HepG2 (cell line): Measurements from ENCODE around the gene PPP2R2C. TPM values are rescaled to one million over a fixed set of nuclear protein-coding genes. Genes with fewer than 3 reads are reported as not detected.

ENCODE experiments used
- ATAC-seq: fragments of 200-7000 bp; cut with Tn5 transposase; 3 replicates; pipeline ENCODE4 v1.9.1; 2020; ENCODE audit warnings: mild to moderate bottlenecking, moderate library complexity
- BruUV-seq: library from RNA; stranded (reverse); fragments of 400-500 nt; replicated peaks from 2 replicates; lab custom pipeline; 2021; lab: Mats Ljungman, UMichigan
- CTCF ChIA-PET: fragments of 300-600 bp; formaldehyde crosslinking; extraction: SDS; loops from one replicate; lab custom pipeline; 2021; ENCODE audit warnings: low total read pairs, inconsistent platforms, low intra/inter-chr PET ratio; lab: Yijun Ruan, JAX
- POLR2A ChIA-PET: fragments of 350-600 bp; sonication (Branson Sonifier 250); formaldehyde crosslinking; loops from one replicate; lab custom pipeline; 2020; ENCODE audit warnings: antibody characterized with exemption, inconsistent platforms; lab: Yijun Ruan, JAX
- DNase-seq: peaks from one replicate; pipeline ENCODE4 v3.0.0-alpha.2; 2015; ENCODE audit warnings: low spot score
- FAIRE-seq: peaks from 3 replicates; lab custom pipeline; 2011; peaks lifted over from hg19 to GRCh38; lab: Jason Lieb, UNC
- H2AFZ ChIP-seq: one replicate; pipeline ENCODE4 v1.6.1; 2011; ENCODE audit warnings: low read length, inconsistent platforms
- H3K27ac ChIP-seq: fragments of 300-600 bp; 3 replicates; pipeline ENCODE4 v1.8.0; 2011; ENCODE audit warnings: mixed run types, mild to moderate bottlenecking, mixed read lengths, low read length, inconsistent platforms; ENCODE audit not compliant: insufficient read depth; ENCODE audit errors: extremely low read length
- H3K27me3 ChIP-seq, 2 experiments: fragments of 200-600 bp in 1 of 2; 2 replicates in 1 of 2; 3 replicates in 1 of 2; pipeline versions ENCODE4 v1.6.0 to v1.8.0; 2011; ENCODE audit warnings: low read length in 2 of 2, mild to moderate bottlenecking in 2 of 2, moderate library complexity in 2 of 2, inconsistent platforms in 1 of 2; ENCODE audit not compliant: insufficient read depth in 2 of 2, control insufficient read depth in 1 of 2
- H3K36me3 ChIP-seq, 2 experiments: fragments of 200-600 bp in 1 of 2; replicated peaks in 1 of 2; 2 replicates in 1 of 2; 3 replicates in 1 of 2; pipeline versions ENCODE4 v1.5.1 to v1.8.0; 2011; ENCODE audit warnings: low read length in 2 of 2, inconsistent platforms in 1 of 2; ENCODE audit not compliant: insufficient read depth in 2 of 2, control insufficient read depth in 1 of 2
- H3K4me1 ChIP-seq: 2 replicates; pipeline ENCODE4 v1.5.1; 2012; ENCODE audit warnings: low read length, inconsistent platforms; ENCODE audit not compliant: insufficient read depth
- H3K4me2 ChIP-seq: 2 replicates; pipeline ENCODE4 v1.6.0; 2011; ENCODE audit warnings: low read depth, low read length, inconsistent platforms
- H3K4me3 ChIP-seq, 3 experiments: fragments of 200-600 bp in 1 of 3; sonication (generic), shearing (Covaris generic) in 1 of 3; replicated peaks in 1 of 3; 2 replicates each; pipeline ENCODE4 v1.5.1; 2011 to 2016; ENCODE audit warnings: low read length in 3 of 3, inconsistent platforms in 2 of 3, low read depth in 2 of 3, mild to moderate bottlenecking in 2 of 3, control low read depth in 1 of 3, mixed read lengths in 1 of 3; ENCODE audit not compliant: insufficient read depth in 1 of 3
- H3K79me2 ChIP-seq: one replicate; pipeline ENCODE4 v1.6.1; 2011; ENCODE audit warnings: low read length, inconsistent platforms; ENCODE audit not compliant: insufficient read depth
- H3K9ac ChIP-seq: 2 replicates; pipeline ENCODE4 v1.6.0; 2011; ENCODE audit warnings: mild to moderate bottlenecking, low read depth, low read length, inconsistent platforms; ENCODE audit not compliant: insufficient read depth
- H3K9me3 ChIP-seq: 2 replicates; pipeline ENCODE4 v1.5.1; 2012; ENCODE audit warnings: mild to moderate bottlenecking, low read length
- H4K20me1 ChIP-seq: 2 replicates; pipeline ENCODE4 v1.6.0; 2011; ENCODE audit warnings: inconsistent platforms, mild to moderate bottlenecking, low read length, moderate library complexity; ENCODE audit not compliant: insufficient read depth
- CBX5 ChIP-seq: sonication (generic); formaldehyde crosslinking; IDR thresholded peaks from 2 replicates; pipeline ENCODE4 v1.4.0; 2020; ENCODE audit warnings: missing genetic modification reagents, borderline replicate concordance
- HMGA1 ChIP-seq: sonication (generic); formaldehyde crosslinking; conservative IDR thresholded peaks from 2 replicates; pipeline ENCODE4 v1.4.0; 2020; ENCODE audit warnings: missing genetic modification reagents
- JDP2 ChIP-seq: sonication (generic); formaldehyde crosslinking; IDR thresholded peaks from 2 replicates; pipeline ENCODE4 v1.8.1; 2022; ENCODE audit warnings: missing genetic modification reagents, borderline replicate concordance
- MIER2 ChIP-seq: IDR thresholded peaks from 2 replicates; pipeline ENCODE4 v1.6.1; 2016; ENCODE audit warnings: missing biosample characterization, missing genetic modification reagents
- NAIF1 ChIP-seq: sonication (generic); formaldehyde crosslinking; IDR thresholded peaks from 2 replicates; pipeline ENCODE4 v1.5.0; 2020; ENCODE audit warnings: mild to moderate bottlenecking, missing genetic modification reagents, borderline replicate concordance
- NFATC3 ChIP-seq: sonication (generic); formaldehyde crosslinking; IDR thresholded peaks from 2 replicates; pipeline ENCODE4 v1.5.1; 2020; ENCODE audit warnings: mild to moderate bottlenecking, missing genetic modification reagents
- NFE2L1 ChIP-seq: sonication (generic); formaldehyde crosslinking; IDR thresholded peaks from 2 replicates; pipeline ENCODE4 v1.4.0; 2020; ENCODE audit warnings: missing genetic modification reagents, mild to moderate bottlenecking, borderline replicate concordance
- PLRG1 ChIP-seq: fragments of 450-650 bp; conservative IDR thresholded peaks from 2 replicates; pipeline ENCODE4 v1.6.1; 2016
- RELA ChIP-seq: sonication (generic); formaldehyde crosslinking; IDR thresholded peaks from 2 replicates; pipeline ENCODE4 v1.4.0; 2020; ENCODE audit warnings: missing genetic modification reagents
- RFX3 ChIP-seq: IDR thresholded peaks from 2 replicates; pipeline ENCODE4 v1.6.1; 2016; ENCODE audit warnings: missing biosample characterization, missing genetic modification reagents
- SP2 ChIP-seq: sonication (generic); formaldehyde crosslinking; IDR thresholded peaks from 2 replicates; pipeline ENCODE4 v1.5.1; 2020; ENCODE audit warnings: mild to moderate bottlenecking, missing genetic modification reagents
- ZBTB14 ChIP-seq: sonication (generic); formaldehyde crosslinking; IDR thresholded peaks from 2 replicates; pipeline ENCODE4 v1.4.0; 2020; ENCODE audit warnings: missing genetic modification reagents
- ZKSCAN5 ChIP-seq: sonication (generic); formaldehyde crosslinking; IDR thresholded peaks from 2 replicates; pipeline ENCODE4 v1.5.1; 2020; ENCODE audit warnings: mild to moderate bottlenecking, missing genetic modification reagents
- ZNF326 ChIP-seq: sonication (generic); formaldehyde crosslinking; IDR thresholded peaks from 2 replicates; pipeline ENCODE4 v1.4.0; 2020; ENCODE audit warnings: missing genetic modification reagents, borderline replicate concordance
- ZNF547 ChIP-seq: sonication (generic); formaldehyde crosslinking; IDR thresholded peaks from 2 replicates; pipeline ENCODE4 v1.5.1; 2020; ENCODE audit warnings: mild to moderate bottlenecking, missing genetic modification reagents
- WGBS: methylation state at CpG from one replicate; pipeline ENCODE4 v1.1.6; 2017; ENCODE audit warnings: low lambda C conversion rate; 5-methylcytosine and 5-hydroxymethylcytosine counted together
- in situ Hi-C: cut with HindIII; loops from 2 replicates; pipeline ENCODE4 v1.10.0; 2017; ENCODE audit warnings: low pct_unique_long_range_greater_than_20kb; ENCODE audit not compliant: extremely low pct_ligation_motif_present
- intact Hi-C: fragments of 100-400 bp; cut with micrococcal nuclease; formaldehyde crosslinking; loops from one replicate; pipeline ENCODE4 v1.10.0; 2022; ENCODE audit not compliant: unreplicated experiment
- polyA plus RNA-seq, 8 experiments: library from polyadenylated mRNA; depleted of rRNA in 3 of 8; stranded (reverse) in 7 of 8; unstranded in 1 of 8; fragments of >200 nt; fragmentation: Illumina TruSeq in 4 of 8; extraction: Trizol in 4 of 8; gene quantifications; 2 replicates each; pipeline versions ENCODE4 v1.2.1 to v1.2.3, GENCODE V29; 2011 to 2016; ENCODE audit warnings: low read depth in 4 of 8, missing spikeins in 1 of 8, mixed read lengths in 1 of 8; ENCODE audit not compliant: insufficient read depth in 1 of 8
- total RNA-seq, 5 experiments: library from RNA; depleted of rRNA; stranded (reverse); fragments of >200 nt; fragmentation: Illumina TruSeq; extraction: Trizol; gene quantifications; 2 replicates each; pipeline ENCODE4 v1.2.3, GENCODE V29; 2016; ENCODE audit warnings: low read depth in 1 of 5

Gene PPP2R2C
- total and polyA plus RNA-seq, 2 of the 13 experiments (the other 11 are each of a cell fraction or from before 2014, with no cell fraction given) = 0.60 to 8.6 TPM

GRCh38 chr4:6384541-6384940 is 87.9 kb downstream of the PPP2R2C start:
- no peak overlapping the region for H3K4me3 ChIP-seq
- no peak overlapping the region for H2AFZ ChIP-seq
- H3K27ac ChIP-seq = no peak overlapping the region
- no peaks in the 10 kb centered on the region for H3K36me3 ChIP-seq
- no peak for DNase-seq
- H3K4me2 ChIP-seq = no peak overlapping the region
- ATAC-seq = no peak
- no peaks in the 10 kb centered on the region for H3K9me3 ChIP-seq
- H3K9ac ChIP-seq = no peak overlapping the region
- in situ Hi-C loops (loop anchor here (5.0 kb wide), 1 partner anchor 42 kb away; no protein-coding TSS in a partner anchor), intact Hi-C loops (no loop called here)
- H4K20me1 ChIP-seq = no peaks in the 10 kb centered on the region
- H3K27me3 ChIP-seq = peaks cover 5 to 75% of the 10 kb centered on the region in 2 experiments; a peak in 4 of 5 replicates
- H3K79me2 ChIP-seq = no peaks in the 10 kb centered on the region
- no peaks in the 10 kb centered on the region for H3K4me1 ChIP-seq
- ChIA-PET POLR2A (no interaction called here), CTCF (no interaction called here)
- BruUV-seq = no TSS peak
- TF ChIP-seq RFX3 (CRISPR knock-in tag) (no peak), RELA (no peak), ZNF326 (CRISPR knock-in tag) (no peak), ZKSCAN5 (CRISPR knock-in tag) (no peak), ZNF547 (CRISPR knock-in tag) (no peak), HMGA1 (CRISPR knock-in tag) (no peak), CBX5 (CRISPR knock-in tag) (no peak), NFATC3 (CRISPR knock-in tag) (no peak), NAIF1 (CRISPR knock-in tag) (no peak), JDP2 (CRISPR knock-in tag) (no peak), ZBTB14 (CRISPR knock-in tag) (no peak), PLRG1 (no peak), SP2 (no peak), MIER2 (no peak), NFE2L1 (CRISPR knock-in tag) (no peak)
- no peak for FAIRE-seq
- 0% methylated on average over 3 of the region's 3 CpGs for WGBS
